Endothelial cell of umbilical vein (primary cell): Measurements from ENCODE around the gene MMP19. TPM values are rescaled to one million over a fixed set of nuclear protein-coding genes. Genes with fewer than 3 reads are reported as not detected.

ENCODE experiments used
- BruUV-seq: library from RNA; stranded (reverse); fragments of 400-500 nt; replicated peaks from 2 replicates; lab custom pipeline; 2021; lab: Mats Ljungman, UMichigan
- CTCF ChIA-PET: fragments of 300-600, 350-600 bp; sonication (Branson Sonifier 250); formaldehyde crosslinking; loops from one replicate; lab custom pipeline; 2021; ENCODE audit warnings: antibody characterized with exemption, inconsistent platforms; lab: Charles Lee
- POLR2A ChIA-PET: fragments of 300-600, 350-600 bp; sonication (Branson Sonifier 250); formaldehyde crosslinking; loops from one replicate; lab custom pipeline; 2021; ENCODE audit warnings: antibody characterized with exemption, inconsistent platforms; lab: Charles Lee
- DNase-seq: peaks from one replicate; pipeline ENCODE4 v3.0.0-alpha.2; 2011; ENCODE audit warnings: low read depth, low spot score
- FAIRE-seq: peaks from 2 replicates; lab custom pipeline; 2011; peaks lifted over from hg19 to GRCh38; lab: Jason Lieb, UNC
- H2AFZ ChIP-seq: 2 replicates; pipeline ENCODE4 v1.6.0; 2012; ENCODE audit warnings: low read depth, low read length, control low read depth, inconsistent platforms
- H3K27ac ChIP-seq: 2 replicates; pipeline ENCODE4 v1.5.1; 2011; ENCODE audit warnings: low read depth, mild to moderate bottlenecking, control low read depth, low read length, moderate library complexity; ENCODE audit not compliant: insufficient read depth
- H3K27me3 ChIP-seq, 2 experiments: 2 replicates each; pipeline versions ENCODE4 v1.6.0 to v1.6.1; 2011; ENCODE audit warnings: low read length in 2 of 2, mixed read lengths in 1 of 2; ENCODE audit not compliant: control insufficient read depth in 2 of 2, insufficient read depth in 2 of 2
- H3K36me3 ChIP-seq, 2 experiments: 2 replicates in 1 of 2; 3 replicates in 1 of 2; pipeline ENCODE4 v1.5.1; 2011; ENCODE audit warnings: low read length in 2 of 2, mild to moderate bottlenecking in 1 of 2, moderate library complexity in 1 of 2; ENCODE audit not compliant: control insufficient read depth in 2 of 2, insufficient read depth in 2 of 2; ENCODE audit errors: extremely low read depth in 1 of 2
- H3K4me1 ChIP-seq: 3 replicates; pipeline ENCODE4 v1.5.1; 2011; ENCODE audit warnings: mild to moderate bottlenecking, low read length; ENCODE audit not compliant: control insufficient read depth, insufficient read depth; ENCODE audit errors: extremely low read depth
- H3K4me2 ChIP-seq: 2 replicates; pipeline ENCODE4 v1.6.1; 2011; ENCODE audit warnings: low read length, control low read depth, mixed read lengths; ENCODE audit not compliant: insufficient read depth
- H3K4me3 ChIP-seq, 3 experiments: fragments of 200-600 bp in 1 of 3; sonication (generic), shearing (Covaris generic) in 1 of 3; replicated peaks in 1 of 3; 2 replicates each; pipeline ENCODE4 v1.5.1; 2011 to 2016; ENCODE audit warnings: control low read depth in 3 of 3, low read length in 3 of 3, mild to moderate bottlenecking in 2 of 3, inconsistent platforms in 1 of 3, low read depth in 1 of 3, moderate library complexity in 1 of 3; ENCODE audit not compliant: insufficient read depth in 1 of 3
- H3K79me2 ChIP-seq: 2 replicates; pipeline ENCODE4 v1.6.0; 2012; ENCODE audit warnings: low read length, inconsistent platforms; ENCODE audit not compliant: control insufficient read depth, insufficient read depth
- H3K9ac ChIP-seq: replicated peaks from 2 replicates; pipeline ENCODE3; 2011; ENCODE audit warnings: low read length, control low read depth; ENCODE audit not compliant: insufficient read depth; ENCODE audit errors: extremely low read depth
- H3K9me1 ChIP-seq: replicated peaks from 3 replicates; pipeline ENCODE4 v1.6.0; 2011; ENCODE audit warnings: mild to moderate bottlenecking, low read length; ENCODE audit not compliant: control insufficient read depth, insufficient read depth; ENCODE audit errors: extremely low read depth
- H3K9me3 ChIP-seq: replicated peaks from 2 replicates; pipeline ENCODE4 v1.5.1; 2012; ENCODE audit warnings: low read length, inconsistent platforms; ENCODE audit not compliant: control insufficient read depth, insufficient read depth
- H4K20me1 ChIP-seq: replicated peaks from 2 replicates; pipeline ENCODE3; 2011; ENCODE audit warnings: mild to moderate bottlenecking, low read length; ENCODE audit not compliant: control insufficient read depth, insufficient read depth; ENCODE audit errors: extremely low read depth
- FOS ChIP-seq: IDR thresholded peaks from 2 replicates; pipeline ENCODE4 v1.6.1; 2011; ENCODE audit warnings: mild to moderate bottlenecking, low read length, moderate library complexity, borderline replicate concordance; ENCODE audit not compliant: insufficient read depth
- GATA2 ChIP-seq: IDR thresholded peaks from 2 replicates; pipeline ENCODE4 v1.7.0; 2011; ENCODE audit warnings: low read depth, mild to moderate bottlenecking, moderate library complexity, mixed read lengths, low read length; ENCODE audit not compliant: insufficient read length, insufficient read depth
- POLR2A ChIP-seq: IDR thresholded peaks from 2 replicates; pipeline ENCODE4 v1.6.1; 2012; ENCODE audit warnings: low read depth, mild to moderate bottlenecking, control low read depth, low read length
- POLR2AphosphoS5 ChIP-seq: IDR thresholded peaks from 2 replicates; pipeline ENCODE4 v1.6.1; 2012; ENCODE audit warnings: low read depth, mild to moderate bottlenecking, control low read depth, low read length, moderate library complexity; ENCODE audit not compliant: insufficient read depth
- dilution Hi-C: fragments of 300-500 bp; cut with MboI; formaldehyde crosslinking; loops from one replicate; pipeline ENCODE4 v1.15.0; 2019; ENCODE audit warnings: low sequenced_read_pairs; ENCODE audit not compliant: extremely low pct_ligation_motif_present
- intact Hi-C: fragments of 100-400 bp; cut with micrococcal nuclease; formaldehyde crosslinking; loops from one replicate; pipeline ENCODE4 v1.10.0; 2022
- polyA plus RNA-seq, 4 experiments: library from polyadenylated mRNA; depleted of rRNA in 3 of 4; stranded (reverse) in 3 of 4; unstranded in 1 of 4; fragments of >200 nt; gene quantifications; 2 replicates each; pipeline versions ENCODE4 v1.2.1 to v1.2.3, GENCODE V29; 2011 to 2012; ENCODE audit warnings: missing spikeins in 1 of 4
- total RNA-seq: library from RNA; stranded (reverse); gene quantifications from 2 replicates; pipeline ENCODE4 v1.2.3, GENCODE V29; 2021
- TF ChIP-seq, protein P1 (sequence below): IDR thresholded peaks from 2 replicates; pipeline ENCODE4 v1.6.1; 2011; ENCODE audit not compliant: insufficient read depth, insufficient read length
- TF ChIP-seq, protein P2 (sequence below), 2 donors: IDR thresholded peaks; 1 replicate in 1 of 2; 2 replicates in 1 of 2; pipeline ENCODE4 v1.5.1; 2011; ENCODE audit warnings: low read length in 2 of 2, mild to moderate bottlenecking in 2 of 2, moderate library complexity in 2 of 2, control low read depth in 1 of 2, inconsistent platforms in 1 of 2, low read depth in 1 of 2; ENCODE audit not compliant: insufficient read depth in 1 of 2; ENCODE audit errors: extremely low read depth in 1 of 2

Gene MMP19
- total and polyA plus RNA-seq, 2 donors (not counting 3 experiments of a cell fraction or from before 2014, with no cell fraction given) = 0.31 to 1.6 TPM

DNA sequence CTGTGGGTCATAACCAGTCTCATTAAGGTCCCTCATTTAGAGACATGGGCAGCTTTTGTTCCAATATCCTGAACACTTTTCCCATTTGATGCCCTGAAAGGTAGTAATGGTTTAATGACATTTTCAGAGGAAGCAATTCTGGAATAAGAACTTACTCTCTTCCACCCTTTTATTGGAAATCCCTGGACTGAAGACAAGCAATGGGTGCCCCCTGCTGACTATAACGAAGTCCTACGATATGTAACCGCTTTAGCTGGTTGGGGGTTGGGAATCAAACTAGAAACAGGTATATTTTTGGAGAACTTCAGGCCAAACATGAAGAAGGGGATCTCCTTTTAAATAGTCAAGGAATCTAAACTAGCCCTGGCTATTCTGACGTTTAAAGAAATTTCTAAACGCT lies 45.7 kb downstream of the MMP19 start:
- intact Hi-C loops (loop anchor here (1.0 kb wide), 1 partner anchor 58 kb away; no protein-coding TSS in a partner anchor), dilution Hi-C loops (no loop called here)
- H2AFZ ChIP-seq = no peak overlapping the region
- no peaks in the 10 kb centered on the region for H3K9me1 ChIP-seq
- H3K4me1 ChIP-seq = no peaks in the 10 kb centered on the region
- no peaks in the 10 kb centered on the region for H3K9me3 ChIP-seq
- peaks cover 18% of the 10 kb centered on the region for H3K79me2 ChIP-seq
- H3K4me3 ChIP-seq = no peak overlapping the region
- FAIRE-seq = peak; percentile 31
- ChIA-PET CTCF (interaction anchor here (0.5 to 4.3 kb wide), 10 partner anchors 8 to 143 kb away, joined by 3 to 56 read pairs (median 4); partner anchors contain the start of genes ORMDL2 and SARNP), POLR2A (no interaction called here)
- BruUV-seq = no TSS peak
- no peak overlapping the region for H3K9ac ChIP-seq
- peak; percentile 41 for DNase-seq
- no peaks in the 10 kb centered on the region for H4K20me1 ChIP-seq
- H3K27ac ChIP-seq = no peak overlapping the region
- no peaks in the 10 kb centered on the region for H3K27me3 ChIP-seq
- TF ChIP-seq POLR2AphosphoS5 (no peak), GATA2 (no peak), POLR2A (no peak), FOS (no peak)
- TF ChIP-seq, protein P1, sequence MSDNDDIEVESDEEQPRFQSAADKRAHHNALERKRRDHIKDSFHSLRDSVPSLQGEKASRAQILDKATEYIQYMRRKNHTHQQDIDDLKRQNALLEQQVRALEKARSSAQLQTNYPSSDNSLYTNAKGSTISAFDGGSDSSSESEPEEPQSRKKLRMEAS = no peak
- TF ChIP-seq, protein P2, sequence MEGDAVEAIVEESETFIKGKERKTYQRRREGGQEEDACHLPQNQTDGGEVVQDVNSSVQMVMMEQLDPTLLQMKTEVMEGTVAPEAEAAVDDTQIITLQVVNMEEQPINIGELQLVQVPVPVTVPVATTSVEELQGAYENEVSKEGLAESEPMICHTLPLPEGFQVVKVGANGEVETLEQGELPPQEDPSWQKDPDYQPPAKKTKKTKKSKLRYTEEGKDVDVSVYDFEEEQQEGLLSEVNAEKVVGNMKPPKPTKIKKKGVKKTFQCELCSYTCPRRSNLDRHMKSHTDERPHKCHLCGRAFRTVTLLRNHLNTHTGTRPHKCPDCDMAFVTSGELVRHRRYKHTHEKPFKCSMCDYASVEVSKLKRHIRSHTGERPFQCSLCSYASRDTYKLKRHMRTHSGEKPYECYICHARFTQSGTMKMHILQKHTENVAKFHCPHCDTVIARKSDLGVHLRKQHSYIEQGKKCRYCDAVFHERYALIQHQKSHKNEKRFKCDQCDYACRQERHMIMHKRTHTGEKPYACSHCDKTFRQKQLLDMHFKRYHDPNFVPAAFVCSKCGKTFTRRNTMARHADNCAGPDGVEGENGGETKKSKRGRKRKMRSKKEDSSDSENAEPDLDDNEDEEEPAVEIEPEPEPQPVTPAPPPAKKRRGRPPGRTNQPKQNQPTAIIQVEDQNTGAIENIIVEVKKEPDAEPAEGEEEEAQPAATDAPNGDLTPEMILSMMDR (IDR thresholded peaks at IDR 0.05; ENCODE audit: extremely low read depth in 1 of 2, insufficient read depth in 1 of 2, low read depth in 1 of 2, low read length in 2 of 2) = peak; percentile 31 to 41
- peaks cover 14 to 21% of the 10 kb centered on the region in 2 experiments for H3K36me3 ChIP-seq
- no peak overlapping the region for H3K4me2 ChIP-seq
